DND-41 (cell line): ENCODE results near the gene TMEM203.

Experiments
- ATAC-seq: fragments of 200-7000 bp; cut with Tn5 transposase; 3 replicates; pipeline ENCODE4 v1.9.1; 2021; ENCODE audit warnings: low read depth; ENCODE audit not compliant: insufficient read depth
- DNase-seq: peaks from one replicate; pipeline ENCODE4 v3.0.0-alpha.2; 2020
- H2AFZ ChIP-seq: 2 replicates; pipeline ENCODE4 v1.6.0; 2012; ENCODE audit warnings: low read depth, low read length
- H3K27ac ChIP-seq: 2 replicates; pipeline ENCODE4 v1.5.1; 2012; ENCODE audit warnings: low read length, inconsistent platforms
- H3K27me3 ChIP-seq: fragments of 200-600 bp; sonication (generic); 2 replicates; pipeline ENCODE4 v1.6.0; 2012; ENCODE audit warnings: low read length, mild to moderate bottlenecking, inconsistent platforms; ENCODE audit not compliant: insufficient read depth, poor library complexity
- H3K36me3 ChIP-seq: 2 replicates; pipeline ENCODE4 v1.5.1; 2012; ENCODE audit warnings: low read length, inconsistent platforms; ENCODE audit not compliant: insufficient read depth
- H3K4me1 ChIP-seq: 2 replicates; pipeline ENCODE4 v1.5.1; 2012; ENCODE audit warnings: mild to moderate bottlenecking, low read length; ENCODE audit not compliant: insufficient read depth
- H3K4me2 ChIP-seq: 2 replicates; pipeline ENCODE4 v1.6.0; 2012; ENCODE audit warnings: mild to moderate bottlenecking, moderate library complexity, low read length, inconsistent platforms; ENCODE audit not compliant: insufficient read depth
- H3K4me3 ChIP-seq, 2 experiments: fragments of 200-600 bp in 1 of 2; shearing (Covaris generic) in 1 of 2; 2 replicates each; pipeline ENCODE4 v1.5.1; 2012 to 2016; ENCODE audit warnings: inconsistent platforms in 2 of 2, low read length in 2 of 2, mild to moderate bottlenecking in 2 of 2, low read depth in 1 of 2, moderate library complexity in 1 of 2
- H3K79me2 ChIP-seq: 2 replicates; pipeline ENCODE4 v1.6.0; 2012; ENCODE audit warnings: low read length, inconsistent platforms; ENCODE audit not compliant: insufficient read depth
- H3K9ac ChIP-seq: 2 replicates; pipeline ENCODE4 v1.6.0; 2012; ENCODE audit warnings: low read depth, mild to moderate bottlenecking, inconsistent platforms, low read length, moderate library complexity
- H3K9me3 ChIP-seq: 2 replicates; pipeline ENCODE4 v1.5.1; 2012; ENCODE audit warnings: low read length, moderate library complexity, mild to moderate bottlenecking, inconsistent platforms; ENCODE audit not compliant: insufficient read depth, severe bottlenecking
- H4K20me1 ChIP-seq: 2 replicates; pipeline ENCODE4 v1.6.0; 2012; ENCODE audit warnings: low read length; ENCODE audit not compliant: insufficient read depth
- EZH2 ChIP-seq: IDR thresholded peaks from 3 replicates; pipeline ENCODE4 v1.6.1; 2012; ENCODE audit warnings: borderline replicate concordance, low read depth, mild to moderate bottlenecking, moderate library complexity, low read length, inconsistent platforms; ENCODE audit not compliant: severe bottlenecking
- TF ChIP-seq, protein P1 (sequence below): IDR thresholded peaks from 2 replicates; pipeline ENCODE4 v1.5.1; 2012; ENCODE audit warnings: borderline replicate concordance, low read length, moderate library complexity, mild to moderate bottlenecking; ENCODE audit not compliant: poor library complexity, severe bottlenecking; ENCODE audit errors: extremely low read depth

The TMEM203 gene

DNA sequence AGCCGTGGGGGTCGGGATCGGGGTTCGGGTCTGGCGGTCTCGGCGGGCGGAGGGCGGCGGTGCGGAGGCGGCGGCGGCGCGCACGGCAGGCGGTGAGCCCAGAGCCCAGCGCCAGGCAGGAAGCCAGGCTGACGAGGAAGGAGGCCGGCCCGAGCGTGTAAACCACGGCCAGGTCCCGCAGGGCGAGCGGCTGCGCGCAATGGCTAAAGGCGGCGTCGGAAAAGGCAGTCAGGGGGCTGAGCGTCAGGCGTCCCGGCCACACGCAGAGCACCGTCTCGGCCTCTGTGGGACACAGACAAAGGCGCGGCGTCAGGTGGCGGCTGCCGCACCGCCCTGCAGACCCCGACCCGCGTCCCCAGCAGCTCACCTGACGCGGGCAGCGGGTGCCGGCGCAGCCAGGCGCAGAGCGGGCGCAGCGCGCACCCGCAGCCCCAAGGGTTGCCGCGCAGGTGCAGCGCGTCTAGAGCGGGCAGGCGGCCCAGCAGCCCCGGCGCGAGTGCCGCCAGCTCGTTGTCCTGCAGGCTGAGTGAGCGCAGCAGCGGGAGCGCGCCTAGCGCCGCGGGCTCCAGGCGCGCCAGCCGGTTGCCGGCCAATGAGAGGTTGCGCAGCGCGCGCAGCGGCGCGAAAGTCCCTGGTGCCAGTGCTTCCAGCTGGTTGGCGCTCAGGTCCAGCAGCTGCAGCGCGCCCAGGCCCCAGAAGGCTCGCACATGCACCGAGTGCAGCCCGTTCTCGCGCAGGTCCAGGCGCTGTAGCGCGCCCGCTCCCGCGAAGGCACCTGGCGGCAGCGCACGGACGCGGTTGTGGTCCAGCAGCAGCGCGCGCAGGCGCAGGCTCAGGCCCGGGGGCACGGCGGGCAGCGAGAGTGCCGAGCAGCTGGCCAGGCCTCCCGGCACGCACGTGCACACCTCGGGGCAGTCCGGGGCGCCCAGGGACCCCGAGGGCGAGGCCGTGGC is 36.3 kb downstream of the TMEM203 start:
- Histone ChIP-seq H3K4me3 (no peak overlapping the region), H3K9ac (no peak overlapping the region), H3K27me3 (peaks cover 28% of the 10 kb centered on the region), H3K4me1 (no peaks in the 10 kb centered on the region), H3K27ac (no peak overlapping the region), H4K20me1 (peaks cover 10% of the 10 kb centered on the region), H3K36me3 (no peaks in the 10 kb centered on the region), H3K79me2 (no peaks in the 10 kb centered on the region), H3K4me2 (no peak overlapping the region), H3K9me3 (no peaks in the 10 kb centered on the region), H2AFZ (no peak overlapping the region)
- ATAC-seq, result no peak
- DNase-seq, result no peak
- no peak for TF ChIP-seq EZH2
- TF ChIP-seq, protein P1, sequence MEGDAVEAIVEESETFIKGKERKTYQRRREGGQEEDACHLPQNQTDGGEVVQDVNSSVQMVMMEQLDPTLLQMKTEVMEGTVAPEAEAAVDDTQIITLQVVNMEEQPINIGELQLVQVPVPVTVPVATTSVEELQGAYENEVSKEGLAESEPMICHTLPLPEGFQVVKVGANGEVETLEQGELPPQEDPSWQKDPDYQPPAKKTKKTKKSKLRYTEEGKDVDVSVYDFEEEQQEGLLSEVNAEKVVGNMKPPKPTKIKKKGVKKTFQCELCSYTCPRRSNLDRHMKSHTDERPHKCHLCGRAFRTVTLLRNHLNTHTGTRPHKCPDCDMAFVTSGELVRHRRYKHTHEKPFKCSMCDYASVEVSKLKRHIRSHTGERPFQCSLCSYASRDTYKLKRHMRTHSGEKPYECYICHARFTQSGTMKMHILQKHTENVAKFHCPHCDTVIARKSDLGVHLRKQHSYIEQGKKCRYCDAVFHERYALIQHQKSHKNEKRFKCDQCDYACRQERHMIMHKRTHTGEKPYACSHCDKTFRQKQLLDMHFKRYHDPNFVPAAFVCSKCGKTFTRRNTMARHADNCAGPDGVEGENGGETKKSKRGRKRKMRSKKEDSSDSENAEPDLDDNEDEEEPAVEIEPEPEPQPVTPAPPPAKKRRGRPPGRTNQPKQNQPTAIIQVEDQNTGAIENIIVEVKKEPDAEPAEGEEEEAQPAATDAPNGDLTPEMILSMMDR, result no peak

DNA sequence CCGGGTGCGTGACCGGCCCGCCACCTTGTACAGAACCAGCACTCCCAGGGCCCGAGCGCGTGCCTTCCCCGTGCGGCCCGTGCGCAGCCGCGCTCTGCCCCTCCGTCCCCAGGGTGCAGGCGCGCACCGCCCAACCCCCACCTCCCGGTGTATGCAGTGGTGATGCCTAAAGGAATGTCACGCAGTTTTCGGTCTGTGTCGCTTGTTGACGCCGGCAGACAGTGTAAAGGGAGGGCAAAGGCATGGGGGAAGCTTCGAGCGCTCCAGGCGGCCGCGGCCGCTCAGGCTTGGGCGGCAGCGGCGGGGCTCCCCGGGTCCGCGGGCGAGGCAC is 36.9 kb downstream of the TMEM203 start:
- Histone ChIP-seq H3K9me3 (no peaks in the 10 kb centered on the region), H3K9ac (no peak overlapping the region), H2AFZ (no peak overlapping the region), H3K27ac (no peak overlapping the region), H3K4me2 (no peak overlapping the region), H3K4me1 (no peaks in the 10 kb centered on the region), H3K36me3 (no peaks in the 10 kb centered on the region), H4K20me1 (0 out of 2 replicates have a peak, but pooled peaks cover 6% of the 10 kb centered on the region), H3K79me2 (no peaks in the 10 kb centered on the region), H3K4me3 (no peak overlapping the region), H3K27me3 (peaks cover 28% of the 10 kb centered on the region)
- TF ChIP-seq, protein P1, result no peak
- no peak for TF ChIP-seq EZH2
- no peak for ATAC-seq
- DNase-seq, result no peak

DNA sequence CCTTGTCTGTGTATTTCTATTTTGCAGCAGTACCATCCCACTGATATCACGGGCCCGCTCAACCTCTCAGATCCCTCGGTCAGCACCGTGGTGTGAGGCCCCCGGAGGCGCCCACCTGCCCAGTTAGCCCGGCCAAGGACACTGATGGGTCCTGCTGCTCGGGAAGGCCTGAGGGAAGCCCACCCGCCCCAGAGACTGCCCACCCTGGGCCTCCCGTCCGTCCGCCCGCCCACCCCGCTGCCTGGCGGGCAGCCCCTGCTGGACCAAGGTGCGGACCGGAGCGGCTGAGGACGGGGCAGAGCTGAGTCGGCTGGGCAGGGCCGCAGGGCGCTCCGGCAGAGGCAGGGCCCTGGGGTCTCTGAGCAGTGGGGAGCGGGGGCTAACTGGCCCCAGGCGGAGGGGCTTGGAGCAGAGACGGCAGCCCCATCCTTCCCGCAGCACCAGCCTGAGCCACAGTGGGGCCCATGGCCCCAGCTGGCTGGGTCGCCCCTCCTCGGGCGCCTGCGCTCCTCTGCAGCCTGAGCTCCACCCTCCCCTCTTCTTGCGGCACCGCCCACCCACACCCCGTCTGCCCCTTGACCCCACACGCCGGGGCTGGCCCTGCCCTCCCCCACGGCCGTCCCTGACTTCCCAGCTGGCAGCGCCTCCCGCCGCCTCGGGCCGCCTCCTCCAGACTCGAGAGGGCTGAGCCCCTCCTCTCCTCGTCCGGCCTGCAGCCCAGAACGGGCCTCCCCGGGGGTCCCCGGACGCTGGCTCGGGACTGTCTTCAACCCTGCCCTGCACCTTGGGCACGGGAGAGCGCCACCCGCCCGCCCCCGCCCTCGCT is 37.5 kb downstream of the TMEM203 start:
- TF ChIP-seq, protein P1, result no peak
- TF ChIP-seq EZH2, result peak; percentile 44
- no peak overlapping the region for H2AFZ ChIP-seq
- no peak overlapping the region for H3K9ac ChIP-seq
- no peak for DNase-seq
- H4K20me1 ChIP-seq, result no peaks in the 10 kb centered on the region
- H3K4me3 ChIP-seq, result no peak overlapping the region
- H3K9me3 ChIP-seq, result no peaks in the 10 kb centered on the region
- H3K27me3 ChIP-seq, result peaks cover 28% of the 10 kb centered on the region
- H3K27ac ChIP-seq, result no peak overlapping the region
- ATAC-seq, result peak; percentile 29; the same call in 1 of the 3 replicates
- no peaks in the 10 kb centered on the region for H3K4me1 ChIP-seq
- no peaks in the 10 kb centered on the region for H3K79me2 ChIP-seq
- no peak overlapping the region for H3K4me2 ChIP-seq
- H3K36me3 ChIP-seq, result no peaks in the 10 kb centered on the region
